NT2/D1 (cell line): Measurements from ENCODE around the gene CARD9.

Experiments used
- DNase-seq: peaks from one replicate; pipeline ENCODE4 v3.0.0-alpha.2; 2011; ENCODE audit warnings: low read depth, low spot score
- H3K27me3 ChIP-seq: 2 replicates; pipeline ENCODE4 v1.6.0; 2011; ENCODE audit warnings: mild to moderate bottlenecking; ENCODE audit not compliant: insufficient read length, insufficient read depth
- H3K36me3 ChIP-seq: 2 replicates; pipeline ENCODE4 v1.6.1; 2011; ENCODE audit warnings: mild to moderate bottlenecking, low read length, mixed read lengths; ENCODE audit not compliant: insufficient read depth, insufficient read length
- H3K4me1 ChIP-seq: 2 replicates; pipeline ENCODE4 v1.5.1; 2011; ENCODE audit not compliant: insufficient read depth, insufficient read length
- H3K4me3 ChIP-seq: 2 replicates; pipeline ENCODE4 v1.5.1; 2011; ENCODE audit warnings: low read depth; ENCODE audit not compliant: insufficient read length
- H3K9ac ChIP-seq: 2 replicates; pipeline ENCODE4 v1.6.0; 2011; ENCODE audit warnings: low read depth; ENCODE audit not compliant: insufficient read length
- H3K9me3 ChIP-seq: 2 replicates; pipeline ENCODE4 v1.5.1; 2011; ENCODE audit warnings: mild to moderate bottlenecking, low read length; ENCODE audit not compliant: insufficient read depth
- SUZ12 ChIP-seq: IDR thresholded peaks from 2 replicates; pipeline ENCODE4 v1.6.1; 2011; ENCODE audit not compliant: insufficient read length, insufficient read depth; ENCODE audit errors: extremely low read depth
- YY1 ChIP-seq: IDR thresholded peaks from 2 replicates; pipeline ENCODE4 v1.6.1; 2011; ENCODE audit not compliant: insufficient read length, insufficient read depth
- ZNF274 ChIP-seq: IDR thresholded peaks from 2 replicates; pipeline ENCODE4 v1.6.1; 2011; ENCODE audit warnings: mild to moderate bottlenecking, low read depth, low read length

Gene CARD9

GRCh38 chr9:136334541-136334940, 38.9 kb downstream of the CARD9 start:
- Histone ChIP-seq H3K4me3 (no peak overlapping the region), H3K4me1 (peaks cover 23% of the 10 kb centered on the region), H3K36me3 (peaks cover 51% of the 10 kb centered on the region), H3K9ac (no peak overlapping the region), H3K27me3 (no peaks in the 10 kb centered on the region), H3K9me3 (no peaks in the 10 kb centered on the region)
- no peak for TF ChIP-seq SUZ12
- TF ChIP-seq YY1: no peak
- TF ChIP-seq ZNF274: no peak
- DNase-seq: no peak

- H3K4me3 ChIP-seq: no peak overlapping the region
- no peaks in the 10 kb centered on the region for H3K9me3 ChIP-seq
- H3K27me3 ChIP-seq: no peaks in the 10 kb centered on the region
- H3K4me1 ChIP-seq: peaks cover 27% of the 10 kb centered on the region
- TF ChIP-seq ZNF274: no peak
- no peak for TF ChIP-seq YY1
- TF ChIP-seq SUZ12: no peak
- H3K9ac ChIP-seq: no peak overlapping the region
- DNase-seq: no peak
- H3K36me3 ChIP-seq: peaks cover 46% of the 10 kb centered on the region
Observed at GRCh38 chr9:136333486-136333885, 40.0 kb downstream of the CARD9 start.

- TF ChIP-seq SUZ12 (no peak), YY1 (no peak), ZNF274 (no peak)
- Histone ChIP-seq H3K9ac (peak overlapping the region; percentile 21), H3K27me3 (no peaks in the 10 kb centered on the region), H3K9me3 (no peaks in the 10 kb centered on the region), H3K4me1 (peaks cover 31% of the 10 kb centered on the region), H3K4me3 (no peak overlapping the region), H3K36me3 (peaks cover 41% of the 10 kb centered on the region)
- DNase-seq: no peak
Observed at GRCh38 chr9:136333045-136333444, 40.4 kb downstream of the CARD9 start.

GRCh38 chr9:136332482-136332983, 40.9 kb downstream of the CARD9 start:
- Histone ChIP-seq H3K9ac (no peak overlapping the region), H3K36me3 (peaks cover 36% of the 10 kb centered on the region), H3K27me3 (no peaks in the 10 kb centered on the region), H3K4me1 (peaks cover 33% of the 10 kb centered on the region), H3K4me3 (no peak overlapping the region), H3K9me3 (no peaks in the 10 kb centered on the region)
- no peak for DNase-seq
- TF ChIP-seq YY1 (no peak), SUZ12 (no peak), ZNF274 (no peak)

- TF ChIP-seq ZNF274 (no peak), YY1 (no peak), SUZ12 (no peak)
- H3K4me3 ChIP-seq: no peak overlapping the region
- H3K9me3 ChIP-seq: no peaks in the 10 kb centered on the region
- peaks cover 35% of the 10 kb centered on the region for H3K4me1 ChIP-seq
- peaks cover 29% of the 10 kb centered on the region for H3K36me3 ChIP-seq
- no peak overlapping the region for H3K9ac ChIP-seq
- no peak for DNase-seq
- no peaks in the 10 kb centered on the region for H3K27me3 ChIP-seq
Observed at GRCh38 chr9:136331556-136332481, 41.6 kb downstream of the CARD9 start.

GRCh38 chr9:136331030-136331429, 42.4 kb downstream of the CARD9 start:
- no peaks in the 10 kb centered on the region for H3K27me3 ChIP-seq
- no peak for TF ChIP-seq ZNF274
- TF ChIP-seq SUZ12: no peak
- no peak for TF ChIP-seq YY1

GRCh38 chr9:136330406-136330990, 43.0 kb downstream of the CARD9 start:
- H3K36me3 ChIP-seq: peaks cover 18% of the 10 kb centered on the region
- TF ChIP-seq SUZ12 (no peak), YY1 (no peak), ZNF274 (no peak)

More at GRCh38 chr9:136331030-136331429, 42.4 kb downstream of the CARD9 start:
- DNase-seq: no peak
- Histone ChIP-seq H3K4me1 (peaks cover 42% of the 10 kb centered on the region), H3K36me3 (peaks cover 21% of the 10 kb centered on the region), H3K9me3 (no peaks in the 10 kb centered on the region), H3K4me3 (no peak overlapping the region), H3K9ac (no peak overlapping the region)

More at GRCh38 chr9:136330406-136330990, 43.0 kb downstream of the CARD9 start:
- DNase-seq: no peak
- H3K4me1 ChIP-seq: peaks cover 44% of the 10 kb centered on the region
- H3K4me3 ChIP-seq: no peak overlapping the region
- H3K9me3 ChIP-seq: no peaks in the 10 kb centered on the region
- peak overlapping the region; percentile 18 for H3K9ac ChIP-seq
- H3K27me3 ChIP-seq: no peaks in the 10 kb centered on the region
